Activated T-cell treated with anti-CD3 and anti-CD28 coated beads, Interleukin-2, amount 50 U/mL, for 72 hours (primary cell): ENCODE data around the gene SAMD4A. TPM values are rescaled to one million over a fixed set of nuclear protein-coding genes. Genes with fewer than 3 reads are reported as not detected.
A peak's percentile ranks its signal among the peaks of the same experiment; 100 is the strongest.

Experiments used
- ATAC-seq, 2 donors: fragments of 150-1000 bp; cut with Tn5 transposase; replicated peaks in 1 of 2; 2 replicates each; pipeline ENCODE4 v1.10.0; 2021; ENCODE audit warnings: moderate library complexity in 2 of 2, mild to moderate bottlenecking in 1 of 2
- DNase-seq, 2 donors: peaks; one replicate each; pipeline ENCODE4 v3.0.0; 2021 to 2022; ENCODE audit warnings: mixed read lengths in 1 of 2
- H3K27ac Mint-ChIP-seq: one replicate; pipeline ENCODE4 v1.8.0; 2022; ENCODE audit warnings: mild to moderate bottlenecking, moderate library complexity, mixed read lengths
- H3K27me3 Mint-ChIP-seq: one replicate; pipeline ENCODE4 v1.8.0; 2022; ENCODE audit warnings: low read depth, mixed read lengths
- H3K36me3 Mint-ChIP-seq, 2 donors: one replicate each; pipeline ENCODE4 v1.8.0; 2022; ENCODE audit warnings: mixed read lengths in 2 of 2, mild to moderate bottlenecking in 1 of 2; ENCODE audit not compliant: insufficient read depth in 2 of 2
- H3K4me1 Mint-ChIP-seq: one replicate; pipeline ENCODE4 v1.8.0; 2022; ENCODE audit warnings: low read depth, mixed read lengths
- H3K4me3 Mint-ChIP-seq, 2 donors: one replicate each; pipeline ENCODE4 v1.8.0; 2022; ENCODE audit warnings: mild to moderate bottlenecking in 2 of 2, mixed read lengths in 2 of 2, moderate library complexity in 2 of 2
- H3K9me3 Mint-ChIP-seq, 2 donors: one replicate each; pipeline ENCODE4 v1.8.0; 2022; ENCODE audit warnings: mixed read lengths in 2 of 2
- total RNA-seq, 2 donors: library from RNA; stranded (reverse); gene quantifications; one replicate each; pipeline ENCODE4 v1.2.3, GENCODE V29; 2022

The SAMD4A gene
- total RNA-seq, 2 donors from 2014 or later = 8.2 to 10.1 TPM

DNA sequence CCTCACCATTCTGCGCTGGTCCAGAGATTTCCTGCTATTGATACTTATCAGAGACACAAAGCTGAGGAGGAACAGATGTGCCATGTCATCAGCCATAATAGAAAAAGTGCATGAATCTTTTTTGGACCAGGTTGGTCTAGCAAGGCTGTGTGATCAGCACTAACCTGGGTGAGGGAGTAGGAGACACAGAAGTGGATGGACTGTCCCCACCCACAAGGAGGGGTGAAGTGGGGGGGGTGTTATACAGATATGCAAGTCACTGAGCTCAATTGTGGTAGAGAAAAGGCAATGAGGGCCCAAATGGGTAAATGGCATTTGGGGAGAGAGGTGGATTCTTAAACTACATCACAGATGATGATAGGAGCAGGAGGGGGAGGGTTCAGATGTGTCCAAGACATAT, 123.0 kb downstream of the SAMD4A start:
- Mint-ChIP-seq H3K4me1 (peaks cover 31% of the 10 kb centered on the region), H3K36me3 (peaks cover 2% of the 10 kb centered on the region in 2 donors), H3K9me3 (no peaks in the 10 kb centered on the region), H3K27ac (no peak overlapping the region), H3K4me3 (peak overlapping the region in 1 of 2 donors; percentile 3), H3K27me3 (peaks cover 62% of the 10 kb centered on the region)
- ATAC-seq (no peak), DNase-seq (no peak)

- Mint-ChIP-seq H3K27ac (no peak overlapping the region), H3K36me3 (no peaks in the 10 kb centered on the region), H3K9me3 (no peaks in the 10 kb centered on the region), H3K27me3 (peaks cover 55% of the 10 kb centered on the region), H3K4me1 (peaks cover 23% of the 10 kb centered on the region), H3K4me3 (no peak overlapping the region)
- DNase-seq (no peak), ATAC-seq (no peak)
Measured at GRCh38 chr14:54690887-54691286, 124.0 kb downstream of the SAMD4A start.

DNA sequence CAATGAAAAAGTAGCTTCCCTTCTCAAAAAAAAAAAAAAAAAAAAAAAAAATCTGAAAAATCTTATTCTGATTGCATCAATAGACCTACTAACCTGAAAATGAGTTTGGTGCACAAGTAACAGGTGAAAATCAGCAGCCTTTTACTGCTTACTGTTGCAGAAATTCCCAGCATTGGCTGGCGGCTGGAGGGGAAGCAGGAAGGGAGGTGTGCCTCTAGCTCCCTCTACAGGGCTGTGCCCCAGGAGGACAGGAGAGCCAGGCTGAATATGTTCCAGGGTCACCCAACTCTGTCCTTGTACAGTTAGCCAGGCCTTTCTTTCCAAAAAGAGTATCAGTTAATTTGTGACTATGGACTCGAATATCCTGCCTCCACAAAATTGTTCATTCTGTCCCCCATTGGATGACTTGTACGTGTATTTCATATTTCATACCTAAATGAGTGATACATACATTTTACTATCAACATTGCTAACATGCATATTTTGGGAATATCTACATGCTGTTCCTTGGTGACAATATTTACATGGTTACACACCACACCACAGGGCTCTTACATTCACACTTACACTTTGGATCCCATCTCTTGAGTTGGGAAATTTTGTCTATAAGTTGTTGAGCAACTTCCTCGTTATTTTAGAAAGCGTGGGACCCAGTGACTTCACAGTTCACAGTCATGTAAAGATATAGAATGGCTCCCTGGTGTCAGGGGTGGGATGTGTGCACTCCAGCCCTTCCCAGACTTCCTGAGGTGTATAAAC, 124.8 kb downstream of the SAMD4A start:
- H3K4me1 Mint-ChIP-seq = peaks cover 23% of the 10 kb centered on the region
- H3K36me3 Mint-ChIP-seq = no peaks in the 10 kb centered on the region
- peak; percentile 59 to 65 for DNase-seq
- no peak overlapping the region for H3K27ac Mint-ChIP-seq
- H3K4me3 Mint-ChIP-seq = no peak overlapping the region
- ATAC-seq = peak; percentile 61 to 77
- no peaks in the 10 kb centered on the region for H3K9me3 Mint-ChIP-seq
- peaks cover 51% of the 10 kb centered on the region for H3K27me3 Mint-ChIP-seq

DNA sequence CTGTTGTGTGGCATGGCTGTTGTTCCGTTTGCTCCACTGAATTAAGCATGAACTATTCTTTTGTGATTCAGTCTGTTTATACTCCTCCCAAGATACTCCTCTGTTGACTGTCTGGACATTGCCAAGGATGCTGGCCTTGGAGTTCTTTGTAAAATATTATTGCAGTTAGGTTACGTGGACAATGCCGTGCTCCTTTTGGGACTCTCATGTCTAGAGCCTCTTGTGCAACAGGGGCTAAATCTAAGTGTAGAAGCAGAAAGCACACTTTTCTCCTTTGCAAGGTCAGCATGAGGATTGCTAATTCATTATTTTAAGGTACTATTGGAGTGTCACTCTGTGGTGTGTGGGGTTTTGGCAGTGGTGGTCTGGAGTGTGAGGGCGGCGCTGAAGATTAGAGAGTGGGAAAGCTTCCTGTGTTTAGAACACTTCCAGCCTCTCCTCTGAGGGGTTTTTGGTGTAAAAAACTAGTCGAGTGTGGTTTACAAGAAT, 125.4 kb downstream of the SAMD4A start:
- Mint-ChIP-seq H3K36me3 (no peaks in the 10 kb centered on the region), H3K9me3 (no peaks in the 10 kb centered on the region), H3K27ac (no peak overlapping the region), H3K4me1 (peaks cover 23% of the 10 kb centered on the region), H3K27me3 (peaks cover 51% of the 10 kb centered on the region), H3K4me3 (no peak overlapping the region)
- no peak for DNase-seq
- ATAC-seq = no peak

- H3K27ac Mint-ChIP-seq = no peak overlapping the region
Measured at GRCh38 chr14:54693761-54694160, 126.8 kb downstream of the SAMD4A start.

DNA sequence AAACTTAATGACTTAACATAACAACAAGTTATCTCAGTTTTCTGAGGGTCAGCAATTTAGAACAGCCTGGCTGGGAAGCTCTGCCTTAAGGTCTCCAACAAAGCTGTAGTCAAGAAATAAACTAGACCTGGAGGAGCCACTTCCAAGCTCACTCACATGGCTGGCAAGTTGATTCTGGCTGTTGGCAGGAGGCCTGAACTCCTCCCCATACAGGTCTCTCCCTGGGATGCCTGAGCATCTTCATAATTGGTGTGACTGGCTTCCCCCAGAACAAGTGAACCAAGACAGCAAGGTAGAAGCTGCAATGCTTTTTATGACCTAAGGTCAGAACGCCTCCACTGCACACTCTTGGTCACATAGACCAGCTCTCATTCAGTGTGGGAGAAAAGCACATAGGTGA, 128.3 kb downstream of the SAMD4A start:
- DNase-seq = no peak
- Mint-ChIP-seq H3K27ac (no peak overlapping the region), H3K36me3 (no peaks in the 10 kb centered on the region), H3K4me3 (no peak overlapping the region), H3K4me1 (peaks cover 6% of the 10 kb centered on the region), H3K27me3 (peaks cover 49% of the 10 kb centered on the region), H3K9me3 (no peaks in the 10 kb centered on the region)
- no peak for ATAC-seq

More at GRCh38 chr14:54693761-54694160, 126.8 kb downstream of the SAMD4A start:
- Mint-ChIP-seq H3K4me3 (no peak overlapping the region), H3K36me3 (no peaks in the 10 kb centered on the region), H3K27me3 (peaks cover 43% of the 10 kb centered on the region), H3K4me1 (peaks cover 11% of the 10 kb centered on the region), H3K9me3 (no peaks in the 10 kb centered on the region)
- ATAC-seq = no peak
- DNase-seq = no peak

GRCh38 chr14:54697001-54697400, 130.1 kb downstream of the SAMD4A start:
- H3K9me3 Mint-ChIP-seq = no peaks in the 10 kb centered on the region
- H3K4me3 Mint-ChIP-seq = no peak overlapping the region
- ATAC-seq (no peak), DNase-seq (no peak)
- H3K36me3 Mint-ChIP-seq = no peaks in the 10 kb centered on the region
- H3K27me3 Mint-ChIP-seq = peaks cover 54% of the 10 kb centered on the region
- H3K4me1 Mint-ChIP-seq = peaks cover 11% of the 10 kb centered on the region
- no peak overlapping the region for H3K27ac Mint-ChIP-seq

GRCh38 chr14:54697803-54698202, 130.9 kb downstream of the SAMD4A start:
- H3K27ac Mint-ChIP-seq = no peak overlapping the region
- H3K9me3 Mint-ChIP-seq = no peaks in the 10 kb centered on the region
- DNase-seq = no peak
- H3K4me3 Mint-ChIP-seq = no peak overlapping the region
- H3K36me3 Mint-ChIP-seq = no peaks in the 10 kb centered on the region
- ATAC-seq = no peak
- peaks cover 48% of the 10 kb centered on the region for H3K27me3 Mint-ChIP-seq
- peaks cover 11% of the 10 kb centered on the region for H3K4me1 Mint-ChIP-seq

GRCh38 chr14:54698501-54698900, 131.6 kb downstream of the SAMD4A start:
- Mint-ChIP-seq H3K27ac (no peak overlapping the region), H3K9me3 (no peaks in the 10 kb centered on the region), H3K4me3 (no peak overlapping the region), H3K4me1 (peaks cover 11% of the 10 kb centered on the region), H3K27me3 (peaks cover 42% of the 10 kb centered on the region), H3K36me3 (no peaks in the 10 kb centered on the region)
- no peak for DNase-seq
- ATAC-seq = no peak

- no peak for ATAC-seq
- H3K4me1 Mint-ChIP-seq = peaks cover 11% of the 10 kb centered on the region
- no peak for DNase-seq
- H3K27ac Mint-ChIP-seq = no peak overlapping the region
- H3K27me3 Mint-ChIP-seq = peaks cover 37% of the 10 kb centered on the region
- H3K4me3 Mint-ChIP-seq = no peak overlapping the region
- H3K36me3 Mint-ChIP-seq = no peaks in the 10 kb centered on the region
- H3K9me3 Mint-ChIP-seq = no peaks in the 10 kb centered on the region
Measured at GRCh38 chr14:54698966-54699530, 132.1 kb downstream of the SAMD4A start.

- Mint-ChIP-seq H3K27me3 (peaks cover 30% of the 10 kb centered on the region), H3K9me3 (no peaks in the 10 kb centered on the region), H3K36me3 (no peaks in the 10 kb centered on the region), H3K4me1 (peaks cover 11% of the 10 kb centered on the region), H3K4me3 (no peak overlapping the region), H3K27ac (no peak overlapping the region)
- ATAC-seq (no peak), DNase-seq (no peak)
Measured at GRCh38 chr14:54699735-54700134, 132.8 kb downstream of the SAMD4A start.

DNA sequence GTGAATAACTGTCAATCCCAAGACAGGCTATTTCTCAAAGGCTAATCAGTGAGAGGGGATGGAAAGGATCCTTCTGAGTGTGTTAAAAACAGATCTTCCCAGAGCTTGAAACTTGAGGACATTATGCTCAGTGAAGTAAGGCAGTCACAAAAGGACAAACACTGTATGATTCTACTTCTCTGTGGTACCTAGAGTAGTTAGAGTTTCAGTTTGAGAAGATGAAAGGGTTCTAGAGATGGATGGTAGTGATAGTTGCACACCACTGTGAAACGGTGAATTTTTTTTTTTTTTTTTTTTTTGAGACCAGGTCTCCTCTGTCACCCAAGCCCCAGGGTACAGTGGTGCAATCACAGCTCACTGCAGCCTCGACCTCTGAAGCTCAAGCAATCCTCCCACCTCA, 133.8 kb downstream of the SAMD4A start:
- ATAC-seq (peak; percentile 98 to 99), DNase-seq (peak in 1 of 2 donors; percentile 28)
- Mint-ChIP-seq H3K27me3 (peaks cover 30% of the 10 kb centered on the region), H3K27ac (no peak overlapping the region), H3K9me3 (no peaks in the 10 kb centered on the region), H3K36me3 (no peaks in the 10 kb centered on the region), H3K4me3 (peak overlapping the region in 1 of 2 donors; percentile 19), H3K4me1 (peaks cover 11% of the 10 kb centered on the region)

DNA sequence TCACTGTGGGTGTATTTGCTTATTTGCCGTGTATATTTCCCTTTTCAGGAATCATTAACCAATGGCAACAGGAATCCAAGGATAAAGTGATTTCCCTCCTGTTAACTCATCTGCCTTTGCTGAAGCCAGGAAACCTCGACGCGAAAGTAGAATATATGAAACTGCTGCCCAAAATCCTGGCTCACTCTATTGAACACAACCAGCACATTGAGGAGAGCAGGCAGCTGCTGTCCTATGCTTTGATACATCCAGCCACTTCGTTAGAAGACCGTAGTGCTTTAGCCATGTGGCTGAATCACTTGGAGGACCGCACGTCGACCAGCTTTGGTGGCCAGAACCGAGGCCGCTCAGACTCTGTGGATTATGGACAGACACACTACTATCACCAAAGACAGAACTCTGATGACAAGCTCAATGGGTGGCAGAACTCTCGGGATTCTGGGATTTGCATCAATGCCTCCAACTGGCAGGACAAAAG, 135.1 kb downstream of the SAMD4A start:
- DNase-seq = no peak
- peaks cover 23% of the 10 kb centered on the region for H3K27me3 Mint-ChIP-seq
- no peaks in the 10 kb centered on the region for H3K36me3 Mint-ChIP-seq
- no peak overlapping the region for H3K4me3 Mint-ChIP-seq
- no peak overlapping the region for H3K27ac Mint-ChIP-seq
- H3K4me1 Mint-ChIP-seq = peaks cover 11% of the 10 kb centered on the region
- ATAC-seq = no peak
- H3K9me3 Mint-ChIP-seq = no peaks in the 10 kb centered on the region
